A549 (cell line): ENCODE measurements around the gene RPL39L.

Experiments used
- BHLHE40 ChIP-seq: IDR thresholded peaks from 2 replicates; pipeline ENCODE4 v1.6.1; 2012; ENCODE audit warnings: low read depth, low read length, inconsistent platforms
- CHD2 ChIP-seq: fragments of 150-350 bp; IDR thresholded peaks from 2 replicates; pipeline ENCODE4 v1.6.1; 2014; ENCODE audit warnings: low read length; ENCODE audit not compliant: partially characterized antibody
- CTCF ChIP-seq: fragments of >200 bp; sonication (Bioruptor Twin); formaldehyde crosslinking; IDR thresholded peaks from 3 replicates; pipeline ENCODE4 v1.5.1; 2016
- ESRRA ChIP-seq: fragments of 150-350 bp; IDR thresholded peaks from 2 replicates; pipeline ENCODE4 v1.6.1; 2014; ENCODE audit warnings: mild to moderate bottlenecking, low read length, borderline replicate concordance
- HOXB13 ChIP-seq: fragments of 250-450 bp; sonication (Bioruptor Pico); IDR thresholded peaks from 2 replicates; pipeline ENCODE4 v1.5.0; 2020; ENCODE audit warnings: low read depth, mild to moderate bottlenecking, moderate library complexity
- KDM1A ChIP-seq: fragments of 200-600 bp; sonication (generic); IDR thresholded peaks from 2 replicates; pipeline ENCODE4 v1.6.1; 2016; ENCODE audit warnings: low read depth, mild to moderate bottlenecking
- MAZ ChIP-seq: fragments of 150-350 bp; IDR thresholded peaks from 2 replicates; pipeline ENCODE4 v1.6.1; 2014; ENCODE audit warnings: antibody characterized with exemption, low read depth, low read length, borderline replicate concordance
- POLR2A ChIP-seq: IDR thresholded peaks from 2 replicates; pipeline ENCODE4 v1.6.1; 2012; ENCODE audit warnings: mild to moderate bottlenecking, low read length
- REST ChIP-seq: fragments of 200-600 bp; sonication (generic); IDR thresholded peaks from 2 replicates; pipeline ENCODE4 v1.6.1; 2016; ENCODE audit warnings: antibody characterized with exemption, mild to moderate bottlenecking, moderate library complexity
- RFX5 ChIP-seq: fragments of 450-650 bp; IDR thresholded peaks from 2 replicates; pipeline ENCODE4 v1.7.1; 2014; ENCODE audit warnings: antibody characterized with exemption, mild to moderate bottlenecking, moderate library complexity
- USF2 ChIP-seq: fragments of 450-650 bp; IDR thresholded peaks from 2 replicates; pipeline ENCODE4 v1.6.1; 2014; ENCODE audit warnings: antibody characterized with exemption
- ZFP36 ChIP-seq: fragments of 450-650 bp; IDR thresholded peaks from 2 replicates; pipeline ENCODE4 v1.6.1; 2014; ENCODE audit warnings: borderline replicate concordance; ENCODE audit not compliant: partially characterized antibody

- no peak for TF ChIP-seq REST
- TF ChIP-seq RFX5 = no peak
- TF ChIP-seq CTCF = no peak
- no peak for TF ChIP-seq ZFP36
- no peak for TF ChIP-seq MAZ
- no peak for TF ChIP-seq HOXB13 (CRISPR knock-in tag)
- TF ChIP-seq POLR2A = no peak
- no peak for TF ChIP-seq BHLHE40
- no peak for TF ChIP-seq USF2
- TF ChIP-seq ESRRA = no peak
- TF ChIP-seq CHD2 = no peak
- TF ChIP-seq KDM1A = no peak
Observed at GRCh38 chr3:187103251-187103650, 36.0 kb downstream of the RPL39L start.
